ENCODE results near the gene INPP5D. TPM values are rescaled to one million over a fixed set of nuclear protein-coding genes. Genes with fewer than 3 reads are reported as not detected.

INPP5D gene
- total and polyA plus RNA-seq, 2 of the 8 experiments (the other 6 are each of a cell fraction or from before 2014, with no cell fraction given): 4.5 to 7.1 TPM

DNA sequence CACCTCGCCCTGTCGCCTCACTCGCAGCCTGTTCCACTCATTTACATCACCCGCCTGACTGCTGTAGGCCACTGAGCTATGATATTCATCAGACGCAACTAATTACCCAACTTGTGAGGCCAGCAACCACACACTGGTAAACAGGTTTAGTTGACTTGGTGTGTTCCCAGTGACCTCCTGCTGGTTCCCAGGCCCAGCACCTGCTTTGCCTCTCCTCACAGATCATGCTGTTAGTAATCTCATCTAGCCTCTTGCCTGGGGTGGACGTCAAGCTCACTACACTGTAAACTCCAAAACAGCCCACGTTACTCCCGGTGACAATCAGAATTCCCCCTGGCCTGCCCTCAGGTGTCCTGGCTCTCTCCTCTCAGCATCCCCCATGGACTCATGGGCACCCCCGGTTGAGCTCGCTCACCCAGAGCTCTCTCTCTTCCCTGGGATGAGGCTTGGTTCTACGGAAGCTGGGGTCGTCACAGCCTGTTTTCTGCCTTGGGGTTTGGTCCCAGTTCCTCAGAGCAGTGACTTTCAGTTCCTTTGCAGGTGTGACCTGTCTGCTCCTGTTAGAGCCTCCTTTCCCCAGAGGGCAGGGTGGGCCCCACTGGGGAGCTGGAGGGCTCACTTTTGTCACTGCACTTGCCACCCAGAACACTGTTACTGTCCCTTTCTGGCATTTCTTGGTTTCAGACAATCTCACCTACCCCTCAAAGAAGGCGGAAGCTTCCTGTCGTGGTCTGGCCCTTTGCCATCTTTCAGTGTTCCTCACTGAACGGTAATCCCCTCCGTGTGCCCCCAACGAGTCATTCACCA lies 40.3 kb downstream of the INPP5D start:
- Histone ChIP-seq H3K23ac (ENCODE audit: insufficient read length) (no peak overlapping the region), H2AK5ac (ENCODE audit: low read depth, low read length) (no peak overlapping the region), H4K8ac (ENCODE audit: extremely low read depth, insufficient read depth, low read length) (no peak overlapping the region), H2BK15ac (ENCODE audit: low read length) (peak overlapping the region; percentile 61; the same call in 1 of the 2 replicates), H3K9me3 (ENCODE audit: insufficient read depth in 2 of 2, low read depth in 1 of 2, low read length in 1 of 2) (no peaks in the 10 kb centered on the region), H4K20me1 (replicated peaks in 1 of 2; ENCODE audit: control insufficient read depth in 1 of 2, insufficient read depth in 2 of 2, low read length in 2 of 2) (no peaks in the 10 kb centered on the region), H3K23me2 (ENCODE audit: low read depth, low read length) (no peaks in the 10 kb centered on the region), H3K79me2 (ENCODE audit: control insufficient read depth in 1 of 2, insufficient read depth in 2 of 2, low read length in 2 of 2) (no peaks in the 10 kb centered on the region), H3K4me3 (ENCODE audit: extremely low read depth in 1 of 4, insufficient read depth in 2 of 4, low read depth in 3 of 4, low read length in 4 of 4) (no peak overlapping the region), H2BK120ac (replicated peaks; ENCODE audit: low read depth, low read length) (no peak overlapping the region), H3K9ac (replicated peaks in 1 of 4; ENCODE audit: extremely low read depth in 1 of 4, low read depth in 3 of 4, low read length in 3 of 4) (no peak overlapping the region), H2BK20ac (ENCODE audit: low read length) (no peak overlapping the region), H3K27ac (ENCODE audit: low read depth, low read length) (no peak overlapping the region), H3K27me3 (replicated peaks in 1 of 4; ENCODE audit: control insufficient read depth in 3 of 4, extremely low read depth in 1 of 4, insufficient read depth in 3 of 4, low read length in 3 of 4) (no peaks in the 10 kb centered on the region), H3K18ac (ENCODE audit: extremely low read depth, low read length) (no peak overlapping the region), H2BK12ac (ENCODE audit: low read depth, low read length) (0 out of 2 replicates have a peak overlapping the region, but pooled peaks have one; percentile 23), H4K5ac (ENCODE audit: insufficient read length, low read depth, low read length) (no peak overlapping the region), H3K79me1 (ENCODE audit: low read depth, low read length) (no peaks in the 10 kb centered on the region), H3K4me2 (ENCODE audit: insufficient read depth in 1 of 2, low read depth in 2 of 2, low read length in 2 of 2) (no peak overlapping the region), H3K4me1 (replicated peaks in 1 of 4; ENCODE audit: control insufficient read depth in 3 of 4, insufficient read depth in 4 of 4, low read length in 3 of 4) (no peaks in the 10 kb centered on the region), H2AFZ (ENCODE audit: low read length) (no peak overlapping the region), H3K56ac (replicated peaks; ENCODE audit: insufficient read length, low read depth, low read length) (no peak overlapping the region), H3K14ac (ENCODE audit: insufficient read length) (no peak overlapping the region), H3K4ac (replicated peaks; ENCODE audit: insufficient read length, low read depth, low read length) (no peak overlapping the region), H2BK5ac (ENCODE audit: low read depth, low read length) (no peak overlapping the region), H3K36me3 (ENCODE audit: control insufficient read depth in 2 of 4, insufficient read depth in 4 of 4, low read length in 3 of 4) (no peaks in the 10 kb centered on the region), H4K91ac (replicated peaks; ENCODE audit: insufficient read length, low read length) (no peak overlapping the region)
- no peak for DNase-seq (ENCODE audit: low read depth in 1 of 2, low spot score in 2 of 2)
- no peak for FAIRE-seq
- CTCF ChIA-PET (ENCODE audit: partially characterized antibody): interaction anchor here (0.7 to 4.2 kb wide), 21 partner anchors 11 to 152 kb away, joined by 3 to 33 read pairs (median 5); partner anchors contain the start of gene ATG16L1
- POLR2A ChIA-PET (ENCODE audit: partially characterized antibody): no interaction called here
- 91% methylated on average over 17 of the region's 17 CpGs; no CpG with 5 or more reads in 1 of the 2 experiments for WGBS, 2 experiments (ENCODE audit: extremely low coverage in 1 of 2, insufficient coverage in 1 of 2, insufficient read length in 1 of 2, insufficient replicate concordance in 2 of 2, low coverage in 1 of 2, low lambda C conversion rate in 2 of 2, missing lambda C conversion rate in 1 of 2)
- no peak for TF ChIP-seq TAF1 (IDR thresholded peaks at IDR 0.05; ENCODE audit: low read depth, low read length)
- TF ChIP-seq, protein P1, sequence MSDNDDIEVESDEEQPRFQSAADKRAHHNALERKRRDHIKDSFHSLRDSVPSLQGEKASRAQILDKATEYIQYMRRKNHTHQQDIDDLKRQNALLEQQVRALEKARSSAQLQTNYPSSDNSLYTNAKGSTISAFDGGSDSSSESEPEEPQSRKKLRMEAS (IDR thresholded peaks at IDR 0.05): no peak
- TF ChIP-seq EZH2 (IDR thresholded peaks at IDR 0.05; ENCODE audit: low read depth, low read length, severe bottlenecking): no peak
- TF ChIP-seq POLR2AphosphoS5 (IDR thresholded peaks at IDR 0.05; ENCODE audit: low read depth, low read length): no peak
- TF ChIP-seq POU5F1 (IDR thresholded peaks at IDR 0.05; ENCODE audit: low read depth, low read length): no peak
- TF ChIP-seq SRF (IDR thresholded peaks at IDR 0.05; ENCODE audit: low read depth, low read length): no peak
- TF ChIP-seq TEAD4 (IDR thresholded peaks at IDR 0.05; ENCODE audit: low read depth, low read length): no peak
- no peak for TF ChIP-seq RNF2 (IDR thresholded peaks at IDR 0.05; ENCODE audit: borderline replicate concordance, low read depth, low read length, missing control alignments, poor library complexity, severe bottlenecking)
- TF ChIP-seq HDAC6 (IDR thresholded peaks at IDR 0.05; ENCODE audit: low read depth, low read length): no peak
- TF ChIP-seq KDM1A (IDR thresholded peaks at IDR 0.05; ENCODE audit: borderline replicate concordance, low read length): no peak
- TF ChIP-seq TAF7 (optimal IDR thresholded peaks at IDR 0.05; ENCODE audit: borderline replicate concordance, low read depth, low read length): no peak
- no peak for TF ChIP-seq JUN (IDR thresholded peaks at IDR 0.05; ENCODE audit: low read depth, low read length)

All from H1 (cell line).